ENCODE measurements around the gene COL12A1. TPM values are rescaled to one million over a fixed set of nuclear protein-coding genes. Genes with fewer than 3 reads are reported as not detected.

Gene COL12A1
- total RNA-seq, 4 donors from 2014 or later, result 208 to 539 (median 257) TPM

DNA sequence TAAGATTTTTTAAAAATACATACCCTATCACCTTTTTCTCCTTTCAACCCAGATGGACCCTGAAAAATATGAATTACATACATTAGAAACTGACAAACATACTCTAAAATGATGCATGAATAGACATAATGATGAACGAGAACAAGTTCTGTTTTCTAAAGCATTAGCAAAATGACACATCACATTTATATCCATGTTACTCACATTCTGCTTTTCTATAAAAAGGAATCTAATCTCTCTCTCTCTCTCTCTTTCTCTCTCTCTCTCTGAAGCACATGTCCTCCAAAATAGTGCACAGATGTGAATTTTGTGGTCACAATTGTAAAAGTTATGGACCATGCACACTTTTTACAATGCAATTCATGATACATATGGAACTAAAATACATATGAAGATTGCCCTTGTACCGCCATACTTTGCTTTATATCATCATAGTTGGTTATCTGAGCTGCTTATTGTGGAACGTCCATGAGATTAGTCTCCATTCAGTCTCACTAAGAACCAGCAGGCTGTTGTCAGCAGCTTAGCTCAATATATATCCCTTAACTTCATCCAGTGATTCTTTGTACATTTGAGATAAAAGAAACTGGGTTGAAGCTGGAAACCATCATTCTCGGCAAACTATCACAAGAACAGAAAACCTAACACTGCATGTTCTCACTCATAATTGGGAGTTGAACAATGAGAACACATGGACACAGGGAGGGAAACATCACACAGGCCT lies 114.2 kb downstream of the COL12A1 start:
- no peak for DNase-seq (ENCODE audit: low spot score in 2 of 2)
- H3K4me1 ChIP-seq, result peaks cover 0 to 21% (median 0%) of the 10 kb centered on the region in 4 donors
- WGBS, 2 donors, result 85 to 89% methylated on average over 4 of the region's 4 CpGs
- TF ChIP-seq, protein P1, sequence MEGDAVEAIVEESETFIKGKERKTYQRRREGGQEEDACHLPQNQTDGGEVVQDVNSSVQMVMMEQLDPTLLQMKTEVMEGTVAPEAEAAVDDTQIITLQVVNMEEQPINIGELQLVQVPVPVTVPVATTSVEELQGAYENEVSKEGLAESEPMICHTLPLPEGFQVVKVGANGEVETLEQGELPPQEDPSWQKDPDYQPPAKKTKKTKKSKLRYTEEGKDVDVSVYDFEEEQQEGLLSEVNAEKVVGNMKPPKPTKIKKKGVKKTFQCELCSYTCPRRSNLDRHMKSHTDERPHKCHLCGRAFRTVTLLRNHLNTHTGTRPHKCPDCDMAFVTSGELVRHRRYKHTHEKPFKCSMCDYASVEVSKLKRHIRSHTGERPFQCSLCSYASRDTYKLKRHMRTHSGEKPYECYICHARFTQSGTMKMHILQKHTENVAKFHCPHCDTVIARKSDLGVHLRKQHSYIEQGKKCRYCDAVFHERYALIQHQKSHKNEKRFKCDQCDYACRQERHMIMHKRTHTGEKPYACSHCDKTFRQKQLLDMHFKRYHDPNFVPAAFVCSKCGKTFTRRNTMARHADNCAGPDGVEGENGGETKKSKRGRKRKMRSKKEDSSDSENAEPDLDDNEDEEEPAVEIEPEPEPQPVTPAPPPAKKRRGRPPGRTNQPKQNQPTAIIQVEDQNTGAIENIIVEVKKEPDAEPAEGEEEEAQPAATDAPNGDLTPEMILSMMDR (IDR thresholded peaks at IDR 0.05), result no peak
- TF ChIP-seq EP300 (IDR thresholded peaks at IDR 0.05) (no peak), POLR2A (IDR thresholded peaks at IDR 0.05) (no peak)
- no peak overlapping the region for H3K4me3 ChIP-seq
- peaks cover 0 to 31% (median 0%) of the 10 kb centered on the region in 3 donors for H3K36me3 ChIP-seq
- no peaks in the 10 kb centered on the region for H3K27me3 ChIP-seq
- no peaks in the 10 kb centered on the region for H3K9me3 ChIP-seq
- H3K27ac ChIP-seq, result no peak overlapping the region

DNA sequence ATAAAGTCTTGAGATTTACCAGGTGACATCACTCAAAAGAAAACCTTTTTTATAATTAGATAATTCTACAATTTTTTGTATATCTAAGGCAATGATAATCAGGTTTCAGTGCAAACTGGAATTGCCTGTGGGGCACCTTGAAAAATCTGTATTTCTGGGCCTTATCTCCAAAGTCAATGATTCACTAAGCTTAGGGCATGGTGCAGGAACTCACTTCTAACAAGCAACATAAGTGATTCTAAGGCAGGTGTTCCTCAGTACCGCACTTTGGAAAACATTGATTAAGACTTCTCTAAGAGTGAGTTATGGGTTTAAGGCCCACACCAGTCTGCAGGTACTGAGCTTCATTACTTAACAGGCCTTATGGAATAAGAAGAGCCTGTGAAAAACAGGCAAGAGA lies 115.3 kb downstream of the COL12A1 start:
- WGBS, 2 donors, result 84 to 89% methylated on average over 1 of the region's 1 CpG
- Histone ChIP-seq H3K4me3 (no peak overlapping the region), H3K27ac (no peak overlapping the region), H3K9me3 (no peaks in the 10 kb centered on the region), H3K36me3 (peaks cover 0 to 23% (median 0%) of the 10 kb centered on the region in 3 donors), H3K4me1 (peaks cover 0 to 19% (median 0%) of the 10 kb centered on the region in 4 donors), H3K27me3 (no peaks in the 10 kb centered on the region)
- no peak for DNase-seq (ENCODE audit: low spot score in 2 of 2)
- no peak for TF ChIP-seq EP300 (IDR thresholded peaks at IDR 0.05)
- TF ChIP-seq, protein P1 (IDR thresholded peaks at IDR 0.05), result no peak
- no peak for TF ChIP-seq POLR2A (IDR thresholded peaks at IDR 0.05)

DNA sequence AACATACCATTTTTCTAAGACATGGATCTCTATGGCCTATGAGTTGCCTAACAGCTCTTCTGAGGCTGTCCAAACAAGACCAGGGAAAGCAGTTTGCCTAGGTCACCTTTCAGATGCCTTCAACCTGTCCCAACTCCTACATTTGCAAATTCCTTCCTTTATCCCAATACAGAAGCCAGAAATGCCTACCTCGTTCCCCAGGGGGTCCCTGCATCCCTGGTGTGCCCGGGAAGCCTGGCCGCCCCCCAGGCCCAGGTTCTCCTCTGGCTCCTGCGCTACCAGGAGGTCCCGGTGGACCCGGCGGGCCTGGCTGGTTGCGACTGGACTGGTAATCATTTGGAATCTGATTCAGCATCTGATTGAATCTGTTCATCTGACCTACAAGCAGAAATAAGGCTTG lies 115.9 kb downstream of the COL12A1 start:
- H3K4me1 ChIP-seq, result peaks cover 0 to 19% (median 0%) of the 10 kb centered on the region in 4 donors
- no peak for DNase-seq (ENCODE audit: low spot score in 2 of 2)

DNA sequence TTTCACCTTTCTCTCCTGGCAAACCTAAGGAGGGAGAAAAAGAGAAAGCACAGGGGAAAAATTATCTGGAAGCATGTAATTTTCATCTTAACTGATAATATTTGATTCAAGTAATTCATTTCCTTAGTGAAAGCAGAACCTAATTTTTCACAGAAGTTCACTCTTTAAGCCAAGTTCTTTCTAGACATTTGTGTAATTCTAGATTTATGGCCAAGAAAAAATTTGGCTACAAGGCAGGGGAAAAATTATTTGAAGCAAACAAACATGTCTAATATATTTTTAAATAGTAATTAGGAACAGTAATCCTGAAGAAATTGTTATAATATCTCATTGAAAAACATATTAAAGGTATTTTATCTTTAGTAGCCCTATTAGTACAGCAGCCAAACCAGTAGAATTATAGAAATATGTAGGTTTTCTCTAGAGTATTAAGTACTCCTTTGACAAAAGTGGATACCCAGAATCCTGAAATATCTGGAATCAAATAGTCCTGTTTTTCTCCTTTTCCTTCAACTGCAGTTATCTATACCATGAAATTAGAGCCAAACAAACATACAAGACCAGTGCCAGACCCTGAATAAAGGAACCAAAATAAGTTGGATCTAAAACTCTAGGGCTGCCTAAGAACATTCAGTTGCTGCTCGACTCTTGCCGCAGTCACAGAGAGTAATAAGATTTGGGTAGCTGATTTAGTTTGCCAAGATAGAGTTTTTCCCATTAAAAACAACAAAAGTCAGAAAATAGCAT lies 116.5 kb downstream of the COL12A1 start:
- Histone ChIP-seq H3K36me3 (peaks cover 0 to 23% (median 0%) of the 10 kb centered on the region in 3 donors), H3K27ac (no peak overlapping the region), H3K9me3 (no peaks in the 10 kb centered on the region), H3K4me1 (peaks cover 0 to 15% (median under 1%) of the 10 kb centered on the region in 4 donors), H3K27me3 (no peaks in the 10 kb centered on the region), H3K4me3 (no peak overlapping the region)
- WGBS, 2 donors, result 74 to 79% methylated on average over 2 of the region's 2 CpGs
- TF ChIP-seq EP300 (IDR thresholded peaks at IDR 0.05), result no peak
- TF ChIP-seq POLR2A (IDR thresholded peaks at IDR 0.05), result no peak
- TF ChIP-seq, protein P1 (IDR thresholded peaks at IDR 0.05), result no peak
- no peak for DNase-seq (ENCODE audit: low spot score in 2 of 2)

More for the DNA sequence above, 115.9 kb downstream of the COL12A1 start:
- no peak overlapping the region for H3K27ac ChIP-seq
- no peaks in the 10 kb centered on the region for H3K27me3 ChIP-seq
- no peak overlapping the region for H3K4me3 ChIP-seq
- no peak for TF ChIP-seq POLR2A (IDR thresholded peaks at IDR 0.05)
- no peak for TF ChIP-seq EP300 (IDR thresholded peaks at IDR 0.05)
- TF ChIP-seq, protein P1 (IDR thresholded peaks at IDR 0.05), result no peak
- 80 to 82% methylated on average over 8 of the region's 8 CpGs for WGBS, 2 donors
- H3K36me3 ChIP-seq, result peaks cover 0 to 23% (median 0%) of the 10 kb centered on the region in 3 donors
- no peaks in the 10 kb centered on the region for H3K9me3 ChIP-seq

Data from tibial nerve (tissue), 4 donors.